Right lobe of liver (tissue), 4 donors: ENCODE results near the gene CENPV.

ENCODE experiments used
- CTCF ChIP-seq, 4 donors: fragments of 200-600 bp in 3 of 4; fragments of 450-650 bp in 1 of 4; IDR thresholded peaks; one replicate each; pipeline versions ENCODE4 v1.5.1 to v1.8.0; 2016 to 2022; ENCODE audit warnings: antibody characterized with exemption in 4 of 4, mild to moderate bottlenecking in 2 of 4
- POLR2A ChIP-seq: fragments of 450-650 bp; IDR thresholded peaks from one replicate; pipeline ENCODE4 v1.6.1; 2017; ENCODE audit warnings: antibody characterized with exemption, mild to moderate bottlenecking
- donor health status: DM: no; HTN: no; CAD: no.
- donor health status: DM: no; HTN: no; CAD: no.
- donor health status: DM: no; HTN: yes; CAD: no.

DNA sequence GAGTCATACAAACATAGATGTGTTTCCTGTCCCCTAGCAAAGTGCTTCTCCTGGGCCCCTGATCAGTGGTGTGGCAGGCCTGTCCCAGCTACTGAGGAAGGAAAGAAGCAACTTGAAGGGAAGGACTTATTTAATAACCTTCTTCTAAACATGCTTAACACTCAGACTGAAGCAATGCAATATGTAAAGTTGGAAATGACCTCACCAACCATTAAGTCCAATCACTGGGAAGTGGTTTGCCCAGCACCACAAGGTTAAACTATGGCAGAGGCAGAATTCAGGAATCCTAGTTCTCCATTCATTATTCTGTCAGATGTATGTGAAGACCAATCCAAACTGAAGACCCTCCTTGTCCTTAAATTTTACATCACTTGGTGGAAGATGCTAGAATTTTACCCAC is 39.1 kb downstream of the CENPV start:
- no peak for TF ChIP-seq CTCF (IDR thresholded peaks at IDR 0.05)
- no peak for TF ChIP-seq POLR2A
